ELF-1 (cell line): Measurements from ENCODE around the gene TIMP2.
"Not testable (repeated sequence)": the region's sequence is repeated elsewhere in the genome, so short reads cannot be mapped to it uniquely, and the experiment has no call there.

ENCODE experiments used
- DNase-seq: peaks from one replicate; pipeline ENCODE4 v3.0.0-alpha.2; 2016; ENCODE audit warnings: low read depth, low spot score

Gene TIMP2

DNA sequence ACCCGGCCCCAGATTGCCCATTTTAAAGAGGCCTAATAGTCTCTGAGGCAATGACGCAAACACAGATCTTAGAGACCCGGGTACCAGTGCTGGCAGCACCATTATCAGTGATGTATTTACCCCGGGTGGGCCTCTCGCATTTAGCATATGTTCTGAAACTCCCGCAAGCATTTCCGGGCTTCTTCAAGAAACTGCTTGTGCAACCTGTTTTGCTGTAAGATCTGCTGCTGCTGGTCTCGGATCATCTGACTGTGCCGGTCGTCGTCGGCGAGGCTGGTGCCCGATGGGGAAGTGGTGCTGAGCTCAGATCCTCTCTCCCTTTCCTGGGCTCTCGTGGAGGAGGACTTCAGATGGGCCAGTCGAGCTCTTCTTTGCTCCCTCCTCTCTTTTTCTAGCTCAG is 34.7 kb downstream of the TIMP2 start:
- DNase-seq = no peak

DNA sequence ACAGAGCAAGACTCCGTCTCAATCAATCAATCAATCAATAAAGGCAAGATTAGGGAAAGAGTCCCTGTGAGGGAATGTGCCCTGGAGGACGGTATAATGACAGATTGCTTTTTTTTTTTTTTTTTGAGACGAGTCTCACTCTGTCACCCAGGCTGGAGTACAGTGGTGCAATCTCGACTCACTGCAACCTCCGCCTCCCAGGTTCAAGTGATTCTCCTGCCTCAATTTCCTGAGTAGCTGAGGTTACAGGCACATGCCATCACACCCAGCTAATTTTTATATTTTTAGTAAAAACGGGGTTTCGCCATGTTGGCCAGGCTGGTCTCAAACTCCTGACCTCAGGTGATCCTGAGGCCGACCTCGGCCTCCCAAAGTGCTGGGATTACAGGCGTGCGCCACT is 35.1 kb downstream of the TIMP2 start:
- not testable (repeated sequence) for DNase-seq

GRCh38 chr17:78889531-78889930 is 35.7 kb downstream of the TIMP2 start:
- DNase-seq = no peak

GRCh38 chr17:78888941-78889518 is 36.2 kb downstream of the TIMP2 start:
- DNase-seq = no peak

DNA sequence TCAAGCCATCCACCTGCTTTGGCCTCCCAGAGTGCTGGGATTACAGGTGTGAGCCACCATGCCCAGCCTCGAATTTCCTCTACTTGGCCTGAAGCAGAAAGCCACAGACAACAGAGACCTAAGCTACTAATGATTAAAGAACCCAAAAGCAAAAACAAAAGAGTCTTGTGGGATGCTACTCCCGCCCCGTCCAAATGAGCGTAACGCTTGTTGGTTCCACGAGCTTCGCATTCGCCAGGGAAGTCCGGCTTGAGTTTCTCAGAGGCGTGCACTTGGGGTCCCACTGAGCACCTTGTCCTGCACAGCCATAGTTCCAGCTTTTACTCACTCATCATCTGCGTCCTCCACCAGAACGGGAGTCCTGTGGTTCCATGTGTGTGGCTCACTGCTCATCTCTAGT is 38.2 kb downstream of the TIMP2 start:
- DNase-seq = no peak

- DNase-seq = no peak
These were observed 39.2 kb downstream of the TIMP2 start for GRCh38 chr17:78885956-78886355.

- no peak for DNase-seq
These were observed 40.1 kb downstream of the TIMP2 start for GRCh38 chr17:78884876-78885667.

GRCh38 chr17:78884148-78884825 is 40.9 kb downstream of the TIMP2 start:
- no peak for DNase-seq

DNA sequence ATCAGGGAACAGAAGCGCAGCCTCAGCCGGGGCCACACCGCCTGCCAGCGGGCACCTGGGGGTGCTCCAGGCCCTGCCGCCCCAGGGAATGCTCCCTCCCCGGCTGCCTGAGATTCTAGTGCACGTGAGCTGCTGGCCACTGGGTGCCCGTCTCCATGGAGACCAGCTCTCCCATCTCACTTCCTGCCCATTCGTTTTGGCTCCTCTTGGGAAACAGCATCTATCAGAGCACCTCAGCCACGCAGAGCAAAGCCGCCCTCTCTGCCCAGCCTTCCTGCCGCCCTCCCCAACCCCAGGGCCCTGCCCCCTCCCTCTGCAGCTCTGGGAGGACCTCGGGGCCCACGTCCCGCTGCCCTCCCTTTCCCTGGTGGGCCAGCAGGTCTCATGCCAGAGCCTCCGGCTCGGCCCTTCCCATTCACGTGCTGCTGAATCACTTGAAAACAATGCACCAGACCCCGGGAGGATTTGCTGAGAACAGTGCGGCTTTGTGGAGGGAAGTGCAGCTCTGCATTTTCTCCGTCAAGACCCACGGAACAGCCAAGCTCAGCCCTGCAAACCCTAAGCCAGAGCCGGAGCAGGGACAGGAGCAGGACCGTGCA is 41.6 kb downstream of the TIMP2 start:
- peak; percentile 89 for DNase-seq

DNA sequence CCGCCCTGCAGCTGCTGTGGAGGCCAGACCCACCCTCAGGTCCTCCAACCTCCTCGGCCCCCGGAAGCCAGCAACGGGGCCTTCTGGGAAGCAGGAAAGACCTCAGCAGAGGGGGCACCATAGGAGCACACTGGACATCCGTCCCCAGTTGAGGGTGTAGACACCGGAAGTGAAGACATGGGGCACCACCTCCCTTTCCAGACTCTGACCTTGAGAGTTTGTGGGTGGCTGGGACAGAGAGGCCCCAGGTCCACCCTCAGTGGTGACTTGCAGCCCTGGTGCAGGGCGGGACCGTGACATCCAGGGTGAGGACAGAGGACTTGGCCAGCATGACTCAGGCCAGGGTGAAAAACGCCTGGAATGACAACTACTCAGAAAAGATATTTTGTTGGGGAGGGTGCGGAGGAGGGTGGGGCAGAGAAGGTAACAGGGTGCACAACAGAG is 42.1 kb downstream of the TIMP2 start:
- DNase-seq = no peak

GRCh38 chr17:78882540-78883088 is 42.6 kb downstream of the TIMP2 start:
- peak; percentile 39 for DNase-seq

DNA sequence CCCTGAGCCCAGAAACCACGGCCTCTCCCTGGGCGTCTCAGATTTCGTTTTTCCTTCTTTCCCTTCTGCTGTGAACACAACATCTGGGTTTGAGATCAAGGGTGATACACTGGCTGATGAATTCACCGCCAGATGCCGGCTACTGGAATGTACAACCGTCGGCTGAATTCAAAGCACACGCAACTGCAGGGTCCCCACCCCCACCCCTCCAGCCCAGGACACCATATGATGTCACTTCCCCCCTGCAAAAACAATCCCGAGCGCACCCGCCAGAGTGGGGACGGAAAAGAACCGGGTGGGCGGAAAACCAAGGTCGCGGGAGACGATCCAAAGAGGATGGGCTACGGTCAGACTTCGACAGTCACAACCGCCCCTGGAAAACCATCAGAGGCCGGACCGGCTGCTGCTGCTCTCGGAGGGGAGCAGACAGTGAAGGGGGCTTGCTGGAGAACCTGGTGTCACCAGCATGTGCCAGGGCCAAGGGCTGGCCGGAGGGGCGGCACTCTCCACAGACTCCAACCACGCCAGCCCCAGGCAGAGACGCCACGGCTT is 45.5 kb downstream of the TIMP2 start:
- DNase-seq = peak; percentile 65

DNA sequence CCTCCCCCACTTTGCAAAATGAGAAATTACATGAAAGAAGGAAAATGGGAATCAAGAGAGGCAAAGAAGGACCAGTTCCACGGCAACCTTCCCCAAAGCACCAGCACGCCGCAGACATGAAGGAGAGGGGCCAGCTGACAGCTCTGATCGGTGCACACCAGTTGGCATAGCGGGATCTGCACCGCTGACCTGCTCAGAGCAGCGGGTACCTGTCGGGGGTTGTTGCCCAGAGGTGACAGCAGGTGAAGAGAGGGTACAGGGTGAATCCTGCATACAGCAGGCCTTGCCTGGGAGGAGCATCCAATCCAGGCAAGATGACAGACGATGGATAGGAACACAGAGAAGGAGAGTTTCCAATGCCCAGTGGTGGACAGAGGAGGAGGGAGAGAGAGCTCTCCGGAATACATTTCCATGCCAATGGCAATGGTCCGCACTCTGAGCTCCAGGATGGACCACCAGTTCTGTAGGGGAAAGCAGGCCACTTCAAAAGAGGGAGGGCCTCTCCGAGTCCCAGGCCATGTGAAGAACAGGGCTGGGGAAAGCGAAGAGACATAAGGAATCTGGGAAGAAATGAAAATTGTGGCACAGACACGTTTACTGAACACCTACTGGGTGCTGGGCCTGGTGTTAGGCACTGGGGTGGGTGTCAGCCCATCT is 46.2 kb downstream of the TIMP2 start:
- no peak for DNase-seq

- DNase-seq = no peak
These were observed 46.9 kb downstream of the TIMP2 start for GRCh38 chr17:78878261-78878660.

GRCh38 chr17:78876954-78877517 is 48.2 kb downstream of the TIMP2 start:
- not testable (repeated sequence) for DNase-seq

DNA sequence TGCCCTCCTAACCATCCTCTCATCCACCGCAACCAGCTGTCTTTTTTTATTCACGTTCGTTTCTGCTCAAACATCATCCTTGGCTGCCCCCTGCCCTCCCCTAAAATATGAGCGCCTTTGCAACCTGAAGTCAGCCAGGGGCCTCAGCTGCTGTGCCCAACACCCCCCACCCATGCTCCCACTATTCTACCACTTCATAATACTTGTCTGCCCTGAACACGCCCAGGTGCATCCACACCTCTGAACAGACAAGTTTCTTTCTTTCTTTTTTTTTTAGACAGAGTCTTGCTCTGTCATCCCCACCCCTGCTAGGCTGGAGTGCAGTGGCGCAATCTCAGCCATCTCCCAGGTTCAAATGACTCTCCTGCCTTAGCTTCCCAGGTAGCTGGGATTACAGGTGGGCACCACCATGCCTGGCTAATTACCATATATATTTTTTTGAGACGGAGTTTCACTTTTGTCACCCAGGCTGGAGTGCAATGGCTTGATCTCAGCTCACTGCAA is 49.0 kb downstream of the TIMP2 start:
- no peak for DNase-seq

DNA sequence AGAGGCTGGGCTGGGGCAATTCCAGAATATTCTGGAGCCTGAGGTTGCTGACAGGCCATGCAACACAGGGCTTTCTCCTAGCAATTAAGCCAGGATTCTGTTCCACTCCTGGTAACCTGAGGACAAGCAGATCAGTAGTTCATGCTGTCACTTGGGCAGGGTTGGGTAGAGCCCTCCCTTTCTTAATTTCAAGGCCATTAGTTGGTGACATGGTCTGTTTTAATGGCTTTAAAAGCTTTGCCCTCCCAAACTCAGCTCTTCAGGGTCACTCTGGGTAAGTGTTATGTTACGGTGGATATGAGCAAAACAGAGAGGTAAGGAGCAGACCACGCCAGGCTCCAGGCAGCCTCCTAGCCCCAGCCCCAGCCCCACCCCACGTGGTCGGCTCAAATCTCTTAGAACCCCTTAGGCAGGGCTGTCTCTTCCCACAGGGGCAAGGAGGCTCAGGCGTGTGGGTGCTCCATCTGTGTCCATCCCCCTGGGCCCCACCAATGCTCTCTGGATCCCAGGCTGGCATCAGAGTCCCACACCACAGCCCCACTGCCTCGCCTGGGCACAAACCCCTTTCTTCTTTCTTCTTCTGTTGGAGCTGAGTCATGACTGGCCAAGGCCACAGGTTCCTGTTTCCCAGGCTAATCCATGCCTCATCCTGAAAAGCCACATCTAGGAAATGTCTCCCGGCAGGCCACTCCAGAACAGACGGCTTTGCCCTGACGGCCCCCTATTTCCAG is 49.7 kb downstream of the TIMP2 start:
- DNase-seq = peak; percentile 14

DNA sequence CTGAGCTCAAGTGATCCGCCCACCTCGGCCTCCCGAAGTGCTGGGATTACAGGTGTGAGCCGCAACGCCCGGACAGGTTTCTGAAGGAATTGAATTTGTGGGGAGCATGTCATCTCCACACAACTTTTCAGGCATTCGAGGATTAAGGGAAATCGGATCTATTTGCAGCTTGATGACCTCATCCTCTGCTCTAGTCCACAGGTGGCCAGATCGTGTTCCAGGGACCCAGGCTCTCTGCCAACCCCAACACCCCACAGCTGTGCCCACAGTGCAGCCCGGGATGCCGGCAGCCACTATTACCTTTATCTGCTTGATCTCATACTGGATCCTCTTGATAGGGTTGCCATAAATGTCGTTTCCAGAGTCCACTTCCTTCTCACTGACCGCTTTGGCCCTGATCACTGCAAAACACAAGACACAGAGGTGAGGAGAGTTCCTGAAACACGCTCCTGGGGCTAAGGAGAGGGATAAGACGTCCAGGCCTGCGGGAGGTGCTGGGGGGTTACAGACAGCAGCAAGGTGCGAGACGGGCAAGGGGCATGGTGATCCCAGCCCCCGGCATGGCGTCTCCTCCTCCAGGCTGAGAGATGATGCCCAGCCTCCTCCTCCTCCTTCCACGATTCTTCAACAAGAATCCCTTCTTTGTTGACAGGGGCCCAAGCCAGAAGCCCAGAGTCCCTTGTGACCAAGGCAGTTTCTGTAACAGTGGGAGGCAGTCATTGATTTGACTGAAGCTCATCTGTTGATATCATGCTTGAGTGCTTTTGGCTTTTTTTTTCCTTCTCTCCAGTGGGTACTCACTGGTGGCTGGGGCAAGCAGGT is 51.5 kb downstream of the TIMP2 start:
- DNase-seq = no peak

DNA sequence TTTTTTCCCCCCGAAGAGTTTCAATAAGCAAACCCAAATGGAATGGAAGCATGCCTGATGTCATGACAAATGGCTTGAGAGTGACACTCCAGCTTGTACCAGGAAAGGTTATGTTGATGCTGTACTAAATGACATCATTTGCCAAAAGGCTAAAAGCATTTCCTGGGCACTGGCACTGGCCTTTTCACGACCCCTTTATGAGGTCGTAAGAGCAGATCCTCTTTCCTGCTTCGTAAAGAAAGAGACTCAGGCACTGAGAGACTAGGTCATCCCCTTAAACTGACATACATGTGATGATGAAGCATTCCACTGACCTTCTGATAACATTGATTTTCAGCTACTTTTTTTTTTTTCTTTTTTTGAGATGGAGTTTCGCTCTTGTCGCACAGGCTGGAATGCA is 52.7 kb downstream of the TIMP2 start:
- no peak for DNase-seq
